ENCODE measurements around the gene STX16.
"Not testable (repeated sequence)": the region's sequence is repeated elsewhere in the genome, so short reads cannot be mapped to it uniquely, and the experiment has no call there.

STX16 gene

GRCh38 chr20:58637466-58638213, 13.4 kb upstream of the STX16 start:
- no peak for DNase-seq

GRCh38 chr20:58638467-58639181, 12.5 kb upstream of the STX16 start:
- DNase-seq = no peak

- no peak for DNase-seq
Measured at GRCh38 chr20:58639182-58640146, 11.6 kb upstream of the STX16 start.

GRCh38 chr20:58640446-58640845, 10.6 kb upstream of the STX16 start:
- no peak for DNase-seq

GRCh38 chr20:58642441-58642840, 8.6 kb upstream of the STX16 start:
- no peak for DNase-seq

GRCh38 chr20:58642896-58643295, 8.2 kb upstream of the STX16 start:
- not testable (repeated sequence) for DNase-seq

- no peak for DNase-seq
Measured at GRCh38 chr20:58645412-58645968, 5.6 kb upstream of the STX16 start.

GRCh38 chr20:58646257-58646656, 4.8 kb upstream of the STX16 start:
- no peak for DNase-seq

GRCh38 chr20:58646703-58647102, 4.4 kb upstream of the STX16 start:
- no peak for DNase-seq

- DNase-seq = no peak
Measured at GRCh38 chr20:58647162-58647795, 3.8 kb upstream of the STX16 start.

GRCh38 chr20:58647796-58648501, 3.1 kb upstream of the STX16 start:
- no peak for DNase-seq

GRCh38 chr20:58648502-58648825, 2.6 kb upstream of the STX16 start:
- DNase-seq = not testable (repeated sequence)

GRCh38 chr20:58649288-58650180, 1.5 kb upstream of the STX16 start:
- DNase-seq = peak; percentile 19

- peak; percentile 33 for DNase-seq
Measured at GRCh38 chr20:58650181-58650775, 805 bp upstream of the STX16 start.

- DNase-seq = no peak
Measured at GRCh38 chr20:58651559-58651945, 469 bp downstream of the STX16 start.

GRCh38 chr20:58651946-58652605, 993 bp downstream of the STX16 start:
- DNase-seq = peak; percentile 52

GRCh38 chr20:58652606-58653294, 1.7 kb downstream of the STX16 start:
- no peak for DNase-seq

GRCh38 chr20:58654337-58654736, 3.3 kb downstream of the STX16 start:
- no peak for DNase-seq
